Medulla oblongata (tissue), 1 donor: ENCODE results near the gene RAB3A.

Experiments used
- DNase-seq: peaks from one replicate; pipeline ENCODE4 v3.0.0-alpha.2; 2015; ENCODE audit errors: extremely low spot score

RAB3A gene

DNA sequence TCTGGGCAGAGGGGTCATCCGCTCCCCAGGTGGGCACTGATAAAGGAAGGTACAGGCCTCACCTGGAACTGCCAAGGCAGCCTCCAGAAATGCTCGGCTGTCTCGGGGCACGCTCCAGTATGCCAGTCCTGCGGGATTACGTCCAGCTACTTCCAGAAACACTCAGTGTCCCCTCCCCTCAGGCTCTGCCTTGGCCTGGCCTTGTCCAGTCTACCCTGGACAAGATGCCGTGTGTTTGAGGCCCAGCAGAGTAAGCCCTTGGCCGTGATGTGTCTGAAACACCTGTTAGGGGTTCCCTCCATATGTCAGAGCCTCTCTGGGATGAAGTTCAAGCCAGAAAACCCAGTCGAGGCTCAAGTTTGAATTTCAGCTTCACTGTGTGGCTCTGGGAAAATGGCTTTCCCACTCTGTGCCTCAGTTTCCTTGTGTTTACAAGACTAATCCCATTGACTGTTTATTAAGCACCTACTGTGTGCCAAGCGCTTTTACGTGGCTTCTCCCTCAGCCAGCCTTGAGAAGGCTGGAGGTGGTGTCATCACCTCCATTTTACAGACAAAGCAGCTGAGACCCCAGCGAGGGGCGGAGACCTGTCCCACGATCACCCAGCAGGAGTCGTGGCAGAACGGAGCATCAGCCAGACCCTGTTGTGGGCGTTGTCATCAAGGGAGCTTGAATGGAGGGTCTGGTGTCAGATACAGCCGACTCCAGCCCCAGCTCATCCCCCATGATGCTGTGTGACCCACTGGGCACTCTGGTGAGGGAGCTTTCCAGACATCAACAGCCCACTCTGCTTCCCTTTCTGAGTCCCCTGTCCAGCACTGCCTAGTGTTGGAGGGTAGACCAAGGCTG lies 52.8 kb downstream of the RAB3A start:
- no peak for DNase-seq

DNA sequence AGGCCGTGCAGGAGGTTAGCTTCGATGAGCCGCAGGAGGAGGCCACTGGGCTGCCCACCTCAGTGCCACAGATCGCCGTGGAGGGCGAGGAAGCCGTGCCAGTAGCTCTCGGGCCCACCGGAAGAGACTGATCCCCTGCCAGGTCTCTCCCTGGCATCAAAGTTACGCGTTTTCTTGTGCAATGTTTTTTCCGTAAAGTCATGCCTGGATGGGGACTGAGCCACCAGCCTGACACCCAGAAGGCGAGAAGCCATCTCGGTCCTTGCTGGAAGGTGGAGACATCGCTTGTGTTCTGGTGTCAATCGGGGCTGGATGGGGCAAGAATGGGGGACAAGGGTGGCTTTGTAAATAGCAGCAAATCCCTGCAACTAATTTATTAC lies 54.3 kb downstream of the RAB3A start:
- DNase-seq, result no peak

DNA sequence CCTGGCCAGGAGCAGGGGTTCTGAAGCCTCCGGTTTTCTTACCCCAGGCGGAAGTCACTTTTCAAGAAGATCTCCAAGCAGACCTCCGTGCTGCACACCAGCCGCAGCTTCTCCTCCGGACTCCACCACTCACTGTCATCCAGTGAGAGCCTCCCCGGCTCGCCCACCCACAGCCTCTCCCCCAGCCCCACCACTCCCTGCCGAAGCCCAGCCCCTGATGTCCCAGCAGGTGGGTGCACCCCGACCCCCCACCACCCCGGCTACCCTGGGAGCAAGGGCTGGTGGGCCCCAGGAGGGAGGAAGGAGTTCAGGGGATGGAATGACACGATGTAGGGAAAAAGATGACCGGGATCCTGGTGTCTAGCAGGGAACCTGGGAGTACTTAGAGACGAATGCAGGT lies 56.4 kb downstream of the RAB3A start:
- no peak for DNase-seq
